HepG2 (cell line): ENCODE data around the gene ARHGAP25. TPM values are rescaled to one million over a fixed set of nuclear protein-coding genes. Genes with fewer than 3 reads are reported as not detected.

Experiments
- ATAC-seq: fragments of 200-7000 bp; cut with Tn5 transposase; 3 replicates; pipeline ENCODE4 v1.9.1; 2020; ENCODE audit warnings: mild to moderate bottlenecking, moderate library complexity
- BruUV-seq: library from RNA; stranded (reverse); fragments of 400-500 nt; replicated peaks from 2 replicates; lab custom pipeline; 2021; lab: Mats Ljungman, UMichigan
- CTCF ChIA-PET: fragments of 300-600 bp; formaldehyde crosslinking; extraction: SDS; loops from one replicate; lab custom pipeline; 2021; ENCODE audit warnings: low total read pairs, inconsistent platforms, low intra/inter-chr PET ratio; lab: Yijun Ruan, JAX
- POLR2A ChIA-PET: fragments of 350-600 bp; sonication (Branson Sonifier 250); formaldehyde crosslinking; loops from one replicate; lab custom pipeline; 2020; ENCODE audit warnings: antibody characterized with exemption, inconsistent platforms; lab: Yijun Ruan, JAX
- DNase-seq: peaks from one replicate; pipeline ENCODE4 v3.0.0-alpha.2; 2015; ENCODE audit warnings: low spot score
- FAIRE-seq: peaks from 3 replicates; lab custom pipeline; 2011; peaks lifted over from hg19 to GRCh38; lab: Jason Lieb, UNC
- H2AFZ ChIP-seq: one replicate; pipeline ENCODE4 v1.6.1; 2011; ENCODE audit warnings: low read length, inconsistent platforms
- H3K27ac ChIP-seq: fragments of 300-600 bp; 3 replicates; pipeline ENCODE4 v1.8.0; 2011; ENCODE audit warnings: mixed run types, mild to moderate bottlenecking, mixed read lengths, low read length, inconsistent platforms; ENCODE audit not compliant: insufficient read depth; ENCODE audit errors: extremely low read length
- H3K27me3 ChIP-seq, 2 experiments: fragments of 200-600 bp in 1 of 2; 2 replicates in 1 of 2; 3 replicates in 1 of 2; pipeline versions ENCODE4 v1.6.0 to v1.8.0; 2011; ENCODE audit warnings: low read length in 2 of 2, mild to moderate bottlenecking in 2 of 2, moderate library complexity in 2 of 2, inconsistent platforms in 1 of 2; ENCODE audit not compliant: insufficient read depth in 2 of 2, control insufficient read depth in 1 of 2
- H3K36me3 ChIP-seq, 2 experiments: fragments of 200-600 bp in 1 of 2; replicated peaks in 1 of 2; 2 replicates in 1 of 2; 3 replicates in 1 of 2; pipeline versions ENCODE4 v1.5.1 to v1.8.0; 2011; ENCODE audit warnings: low read length in 2 of 2, inconsistent platforms in 1 of 2; ENCODE audit not compliant: insufficient read depth in 2 of 2, control insufficient read depth in 1 of 2
- H3K4me1 ChIP-seq: 2 replicates; pipeline ENCODE4 v1.5.1; 2012; ENCODE audit warnings: low read length, inconsistent platforms; ENCODE audit not compliant: insufficient read depth
- H3K4me2 ChIP-seq: 2 replicates; pipeline ENCODE4 v1.6.0; 2011; ENCODE audit warnings: low read depth, low read length, inconsistent platforms
- H3K4me3 ChIP-seq, 3 experiments: fragments of 200-600 bp in 1 of 3; sonication (generic), shearing (Covaris generic) in 1 of 3; replicated peaks in 1 of 3; 2 replicates each; pipeline ENCODE4 v1.5.1; 2011 to 2016; ENCODE audit warnings: low read length in 3 of 3, inconsistent platforms in 2 of 3, low read depth in 2 of 3, mild to moderate bottlenecking in 2 of 3, control low read depth in 1 of 3, mixed read lengths in 1 of 3; ENCODE audit not compliant: insufficient read depth in 1 of 3
- H3K79me2 ChIP-seq: one replicate; pipeline ENCODE4 v1.6.1; 2011; ENCODE audit warnings: low read length, inconsistent platforms; ENCODE audit not compliant: insufficient read depth
- H3K9ac ChIP-seq: 2 replicates; pipeline ENCODE4 v1.6.0; 2011; ENCODE audit warnings: mild to moderate bottlenecking, low read depth, low read length, inconsistent platforms; ENCODE audit not compliant: insufficient read depth
- H3K9me3 ChIP-seq: 2 replicates; pipeline ENCODE4 v1.5.1; 2012; ENCODE audit warnings: mild to moderate bottlenecking, low read length
- H4K20me1 ChIP-seq: 2 replicates; pipeline ENCODE4 v1.6.0; 2011; ENCODE audit warnings: inconsistent platforms, mild to moderate bottlenecking, low read length, moderate library complexity; ENCODE audit not compliant: insufficient read depth
- CEBPB ChIP-seq: IDR thresholded peaks from 2 replicates; pipeline ENCODE4 v1.6.1; 2011; ENCODE audit warnings: low read depth, low read length, improper control_type of control experiment, borderline replicate concordance
- CREB1 ChIP-seq, 2 experiments: fragments of 450-650 bp in 1 of 2; IDR thresholded peaks; 2 replicates each; pipeline ENCODE4 v1.6.1; 2016 to 2017; ENCODE audit warnings: control low read depth in 1 of 2, mild to moderate bottlenecking in 1 of 2, missing compliant biosample characterization in 1 of 2, missing genetic modification characterization in 1 of 2
- HBP1 ChIP-seq: IDR thresholded peaks from 2 replicates; pipeline ENCODE4 v1.6.1; 2016; ENCODE audit warnings: low read depth, control low read depth
- MNT ChIP-seq: fragments of 450-650 bp; IDR thresholded peaks from 2 replicates; pipeline ENCODE4 v1.6.1; 2016
- TEF ChIP-seq: sonication (generic); formaldehyde crosslinking; IDR thresholded peaks from 2 replicates; pipeline ENCODE4 v1.5.0; 2020; ENCODE audit warnings: missing genetic modification reagents
- WGBS: methylation state at CpG from one replicate; pipeline ENCODE4 v1.1.6; 2017; ENCODE audit warnings: low lambda C conversion rate; 5-methylcytosine and 5-hydroxymethylcytosine counted together
- in situ Hi-C: cut with HindIII; loops from 2 replicates; pipeline ENCODE4 v1.10.0; 2017; ENCODE audit warnings: low pct_unique_long_range_greater_than_20kb; ENCODE audit not compliant: extremely low pct_ligation_motif_present
- intact Hi-C: fragments of 100-400 bp; cut with micrococcal nuclease; formaldehyde crosslinking; loops from one replicate; pipeline ENCODE4 v1.10.0; 2022; ENCODE audit not compliant: unreplicated experiment
- polyA plus RNA-seq, 8 experiments: library from polyadenylated mRNA; depleted of rRNA in 3 of 8; stranded (reverse) in 7 of 8; unstranded in 1 of 8; fragments of >200 nt; fragmentation: Illumina TruSeq in 4 of 8; extraction: Trizol in 4 of 8; gene quantifications; 2 replicates each; pipeline versions ENCODE4 v1.2.1 to v1.2.3, GENCODE V29; 2011 to 2016; ENCODE audit warnings: low read depth in 4 of 8, missing spikeins in 1 of 8, mixed read lengths in 1 of 8; ENCODE audit not compliant: insufficient read depth in 1 of 8
- total RNA-seq, 5 experiments: library from RNA; depleted of rRNA; stranded (reverse); fragments of >200 nt; fragmentation: Illumina TruSeq; extraction: Trizol; gene quantifications; 2 replicates each; pipeline ENCODE4 v1.2.3, GENCODE V29; 2016; ENCODE audit warnings: low read depth in 1 of 5

ARHGAP25 gene
- total and polyA plus RNA-seq, 2 of the 13 experiments (the other 11 are each of a cell fraction or from before 2014, with no cell fraction given), result not detected

- peak; percentile 55; the same call in 1 of the 2 replicates for TF ChIP-seq CEBPB
- no peak for TF ChIP-seq TEF (CRISPR knock-in tag)
- no peak for TF ChIP-seq MNT
- TF ChIP-seq, all 625 proteins: peak for 1
- Histone ChIP-seq H3K27ac (no peak overlapping the region), H3K9me3 (no peaks in the 10 kb centered on the region), H2AFZ (no peak overlapping the region), H3K4me2 (no peak overlapping the region), H3K79me2 (no peaks in the 10 kb centered on the region), H3K4me3 (no peak overlapping the region), H3K9ac (no peak overlapping the region), H3K4me1 (no peaks in the 10 kb centered on the region), H4K20me1 (no peaks in the 10 kb centered on the region), H3K27me3 (peaks cover 0 to 50% of the 10 kb centered on the region in 2 experiments; a peak in 3 of 5 replicates), H3K36me3 (no peaks in the 10 kb centered on the region)
- FAIRE-seq (no peak), DNase-seq (no peak), ATAC-seq (no peak)
- POLR2A ChIA-PET, result no interaction called here
- in situ Hi-C loops, result no loop called here
- CTCF ChIA-PET, result no interaction called here
- intact Hi-C loops, result no loop called here
- no TSS peak for BruUV-seq
These were observed 34.3 kb downstream of the ARHGAP25 start for GRCh38 chr2:68768951-68769350.

- Histone ChIP-seq H2AFZ (no peak overlapping the region), H4K20me1 (no peaks in the 10 kb centered on the region), H3K36me3 (no peaks in the 10 kb centered on the region), H3K4me2 (no peak overlapping the region), H3K27me3 (peaks cover 0 to 51% of the 10 kb centered on the region in 2 experiments; a peak in 4 of 5 replicates), H3K9ac (no peak overlapping the region), H3K9me3 (no peaks in the 10 kb centered on the region), H3K79me2 (no peaks in the 10 kb centered on the region), H3K4me1 (no peaks in the 10 kb centered on the region), H3K27ac (no peak overlapping the region), H3K4me3 (no peak overlapping the region)
- FAIRE-seq (no peak), DNase-seq (no peak), ATAC-seq (no peak)
- intact Hi-C loops (no loop called here), in situ Hi-C loops (no loop called here)
- no TSS peak for BruUV-seq
- ChIA-PET CTCF (no interaction called here), POLR2A (no interaction called here)
- TF ChIP-seq CREB1 (IDR thresholded peaks at IDR 0.05) (0 out of 2 replicates have a peak, but pooled peaks have one; percentile 30), CREB1 (CRISPR knock-in tag; IDR thresholded peaks at IDR 0.05) (no peak), HBP1 (CRISPR knock-in tag) (no peak)
- WGBS, result 21% methylated on average over 6 of the region's 6 CpGs
These were observed 35.1 kb downstream of the ARHGAP25 start for GRCh38 chr2:68769586-68770270.
